ENCODE data around the gene OTOL1.

The OTOL1 gene

DNA sequence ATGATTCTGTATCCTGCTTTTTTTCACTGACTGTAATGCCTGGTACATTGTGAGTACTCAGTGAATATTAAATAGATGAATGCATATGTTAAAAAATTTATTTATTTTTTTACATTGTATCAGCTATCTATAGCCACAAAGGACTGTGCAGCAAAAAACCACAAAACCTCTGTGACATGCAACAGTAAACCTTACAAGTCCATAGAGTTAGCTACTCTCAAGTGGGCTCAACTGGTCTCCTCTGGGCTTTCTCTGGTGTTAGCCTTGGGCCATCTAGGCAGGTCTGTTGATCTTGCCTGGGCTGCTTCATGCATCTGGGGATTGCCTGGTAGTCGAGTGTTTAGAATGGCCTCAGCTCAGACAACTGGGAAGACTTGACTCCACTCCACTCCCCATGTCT, 35.3 kb downstream of the OTOL1 start:
- DNase-seq (ENCODE audit: extremely low read depth in 1 of 2, low read depth in 1 of 2): no peak

DNA sequence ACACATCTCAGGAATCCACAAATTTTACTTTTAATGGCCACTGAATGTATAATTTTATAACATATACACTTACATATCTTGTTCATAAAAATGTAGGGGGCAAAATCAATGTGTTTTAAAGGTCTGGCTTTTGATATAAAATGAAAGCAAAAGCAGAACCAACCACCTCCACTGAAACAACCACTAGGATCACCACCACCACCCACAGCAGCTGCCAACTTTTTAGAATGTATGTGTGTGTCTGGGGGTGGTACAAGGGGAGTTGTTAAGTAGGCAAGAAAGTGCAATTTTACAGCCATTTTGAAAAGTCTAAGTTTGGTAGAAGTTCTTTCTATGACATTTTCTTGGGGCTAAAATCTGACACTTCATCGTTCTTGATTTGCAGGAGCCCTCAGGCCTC, 44.0 kb downstream of the OTOL1 start:
- no peak for DNase-seq (ENCODE audit: extremely low read depth in 1 of 2, low read depth in 1 of 2)

DNA sequence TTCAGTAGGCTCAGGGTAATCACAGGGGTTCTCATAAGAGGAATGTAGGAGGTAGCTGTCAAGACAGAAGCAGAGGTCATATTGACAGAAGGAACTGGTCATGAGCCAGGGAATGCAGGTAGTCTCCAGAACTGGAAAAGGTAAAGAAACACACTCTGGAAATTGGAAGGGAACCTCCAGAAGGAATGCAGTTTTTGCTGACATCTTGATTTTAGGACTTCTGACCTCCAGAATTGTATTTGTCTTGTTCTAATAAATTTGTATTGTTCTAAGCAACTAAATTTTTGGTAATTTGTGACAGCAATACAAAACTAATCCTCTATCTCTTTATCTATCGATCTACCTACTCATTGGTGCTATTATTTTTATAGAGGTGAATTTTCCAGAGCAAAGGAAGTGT, 49.2 kb downstream of the OTOL1 start:
- DNase-seq (ENCODE audit: extremely low read depth in 1 of 2, low read depth in 1 of 2): no peak

DNA sequence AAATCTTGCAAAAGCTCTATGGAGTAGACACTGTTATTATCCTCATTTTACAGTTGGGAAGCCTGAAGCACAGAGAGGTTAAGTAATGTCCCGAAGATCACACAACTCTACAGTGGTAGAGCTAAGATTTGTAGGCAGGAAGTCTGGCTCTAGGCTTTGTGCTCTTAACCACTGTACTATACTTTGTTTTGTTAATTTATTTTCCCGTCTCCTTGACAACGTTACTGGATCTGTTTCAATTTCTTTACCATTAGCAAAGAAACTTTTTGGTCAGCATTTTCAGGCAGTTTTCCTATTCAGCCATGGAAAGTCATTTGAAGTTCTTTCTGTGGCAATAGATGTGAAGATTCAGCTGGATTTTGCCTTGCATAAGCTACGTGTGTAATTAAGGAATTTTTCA, 51.7 kb downstream of the OTOL1 start:
- no peak for DNase-seq (ENCODE audit: extremely low read depth in 1 of 2, low read depth in 1 of 2)

DNA sequence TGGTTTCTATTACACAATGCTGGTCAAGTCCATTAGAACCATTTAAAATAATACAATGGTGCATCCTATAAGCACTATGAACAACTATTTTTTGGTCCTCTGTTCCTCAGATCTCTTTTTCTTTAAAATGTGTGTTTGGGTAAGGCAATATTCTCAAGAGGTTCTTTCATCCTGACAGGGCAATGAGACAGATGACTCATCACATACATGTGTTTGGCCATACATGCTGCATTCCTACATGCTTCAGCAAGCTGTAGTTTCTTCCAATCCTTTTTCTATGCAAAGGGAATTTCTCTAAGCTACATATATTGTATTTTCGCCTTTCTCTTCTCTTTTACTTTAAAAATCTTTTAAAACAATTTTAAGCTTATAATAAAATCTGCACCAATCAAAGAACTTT, 52.7 kb downstream of the OTOL1 start:
- no peak for DNase-seq (ENCODE audit: extremely low read depth in 1 of 2, low read depth in 1 of 2)

DNA sequence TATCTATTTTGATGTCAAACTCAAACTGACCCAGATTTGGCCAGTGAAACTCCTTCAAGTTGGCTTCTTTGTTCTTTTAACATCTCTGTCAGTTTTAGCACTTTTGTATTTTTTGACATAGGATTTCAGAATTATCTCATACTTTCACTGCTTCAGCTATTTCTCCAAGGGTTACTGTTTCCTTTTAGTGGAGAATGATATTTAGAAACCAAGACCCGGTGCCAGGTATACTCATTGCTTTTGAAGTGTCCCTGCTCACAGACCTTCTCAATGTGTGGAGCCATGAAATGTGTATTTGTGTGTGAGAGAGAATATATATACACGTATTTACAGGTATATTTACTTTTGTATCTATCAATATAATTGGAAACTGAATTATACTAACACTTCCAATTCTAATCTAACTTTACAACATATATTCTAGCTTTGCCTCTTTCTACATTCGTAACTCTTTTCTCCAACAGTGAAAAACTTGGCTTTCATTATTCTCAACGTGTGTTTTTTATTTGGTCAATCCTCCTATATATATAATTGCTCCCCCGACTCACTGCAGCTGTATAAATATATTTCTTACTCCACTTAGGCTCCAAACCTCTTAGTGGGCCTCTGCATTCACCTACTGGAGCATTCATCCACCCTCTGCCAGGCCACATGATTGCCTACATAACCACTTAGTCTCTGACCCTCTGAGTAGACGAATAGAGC, 54.0 kb downstream of the OTOL1 start:
- no peak for DNase-seq (ENCODE audit: extremely low read depth in 1 of 2, low read depth in 1 of 2)

DNA sequence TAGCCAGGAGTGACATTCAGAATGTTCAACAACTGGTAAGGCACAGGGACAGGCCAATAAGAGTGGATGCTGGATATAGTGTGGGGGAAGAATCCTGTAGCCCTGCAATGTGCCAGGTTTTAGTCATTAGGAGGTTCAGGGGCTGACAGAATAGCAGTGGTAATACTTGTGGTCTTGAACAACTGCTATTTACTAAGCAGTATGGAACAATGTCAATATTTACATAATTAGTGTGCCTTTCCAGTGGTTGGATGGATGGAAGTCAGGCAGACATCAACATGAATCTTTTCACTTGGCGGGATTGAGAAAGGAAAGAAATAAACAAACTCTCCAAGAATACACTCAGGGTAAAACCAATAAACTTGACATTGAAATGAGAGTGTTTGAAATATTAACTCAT, 55.1 kb downstream of the OTOL1 start:
- DNase-seq (ENCODE audit: extremely low read depth in 1 of 2, low read depth in 1 of 2): no peak

DNA sequence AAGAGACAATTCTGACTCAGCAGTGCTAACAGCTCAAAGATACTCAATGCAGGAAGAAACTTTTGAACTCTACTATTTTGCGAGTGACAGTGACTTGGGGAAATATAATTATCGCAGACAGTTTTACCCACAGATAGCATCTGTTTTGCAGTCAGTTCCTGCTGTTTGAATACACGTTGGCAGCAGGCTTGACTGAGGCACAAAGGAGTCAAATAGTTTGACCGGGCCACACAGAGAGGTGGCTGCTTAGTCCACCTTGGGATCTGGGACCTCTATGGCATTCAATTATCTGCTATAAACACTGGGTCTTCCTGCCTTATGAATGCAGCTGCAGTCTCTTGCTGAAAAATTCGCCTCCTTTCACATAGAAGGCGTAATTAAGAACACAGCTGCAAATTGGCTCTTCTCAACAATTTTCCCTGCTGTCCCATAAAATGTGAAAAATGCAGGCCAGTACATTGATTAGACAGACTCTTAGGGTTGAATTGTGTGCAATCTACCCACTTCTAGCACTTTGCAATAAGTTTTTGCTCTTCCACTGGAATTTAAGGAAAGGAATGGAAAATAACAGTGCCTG, 56.5 kb downstream of the OTOL1 start:
- DNase-seq (ENCODE audit: extremely low read depth in 1 of 2, low read depth in 1 of 2): no peak

All from activated CD8-positive, alpha-beta memory T cell treated with anti-CD3 and anti-CD28 coated beads for 1 hour (primary cell).